HK-2 (cell line): ENCODE results near the gene NUCKS1.
"Not testable (repeated sequence)": the region's sequence is repeated elsewhere in the genome, so short reads cannot be mapped to it uniquely, and the experiment has no call there.

Experiments
- DNase-seq: peaks from one replicate; pipeline ENCODE4 v3.0.0-alpha.2; 2018; ENCODE audit not compliant: unreplicated experiment

NUCKS1 gene

DNA sequence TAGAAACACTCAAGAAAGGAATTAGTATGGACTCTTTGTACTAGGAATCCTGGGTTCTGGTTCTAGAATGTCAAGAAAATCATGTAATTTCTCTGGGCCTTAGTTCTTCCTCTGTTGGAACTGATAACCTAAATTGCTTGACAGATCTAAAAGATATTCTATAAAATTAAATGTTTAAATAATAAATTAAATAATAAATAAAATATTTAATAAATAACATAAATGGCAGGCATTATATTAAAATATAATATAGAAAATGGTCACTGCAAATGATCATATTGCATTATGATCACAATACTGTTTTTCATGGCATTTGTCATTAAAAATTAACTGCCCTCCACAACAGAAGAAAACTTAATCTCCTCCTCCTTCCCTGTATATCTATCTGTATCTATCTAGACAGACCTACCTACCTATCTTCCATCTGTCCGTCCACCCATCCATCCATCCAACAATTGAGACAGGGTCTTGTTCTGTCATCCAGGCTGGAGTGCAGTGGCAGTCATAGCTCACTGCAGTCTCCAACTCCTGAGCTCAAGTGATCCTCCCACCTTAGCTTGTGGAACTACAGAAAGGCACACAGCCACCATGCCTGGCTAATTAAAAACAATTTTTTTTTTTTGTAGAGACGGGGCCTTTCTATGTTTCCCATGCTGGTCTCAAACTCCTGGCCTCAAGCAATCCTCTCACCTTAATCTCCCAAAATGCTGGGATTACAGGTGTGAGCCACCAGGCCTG is 16.4 kb downstream of the NUCKS1 start:
- no peak for DNase-seq

- no peak for DNase-seq
Measured at GRCh38 chr1:205729945-205730610, 19.9 kb downstream of the NUCKS1 start.

- DNase-seq, result no peak
Measured at GRCh38 chr1:205726619-205727125, 23.3 kb downstream of the NUCKS1 start.

GRCh38 chr1:205725514-205725913 is 24.5 kb downstream of the NUCKS1 start:
- DNase-seq, result no peak

DNA sequence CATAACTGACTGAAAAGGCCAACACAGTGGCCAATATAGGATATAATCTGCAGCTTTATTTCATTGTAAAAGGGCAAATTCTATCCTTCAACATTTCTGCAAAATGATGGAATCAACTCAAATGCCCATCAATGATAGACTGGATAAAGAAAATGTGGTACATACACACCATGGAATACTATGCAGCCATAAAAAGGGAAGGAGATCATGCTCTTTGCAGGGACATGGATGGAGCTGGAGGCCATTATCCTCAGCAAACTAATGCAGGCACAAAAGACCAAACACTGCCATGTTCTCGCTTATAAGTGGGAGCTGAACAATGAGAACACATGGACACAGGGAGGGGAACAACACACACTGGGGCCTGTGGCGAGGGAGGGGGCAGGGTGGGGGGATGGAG is 29.2 kb downstream of the NUCKS1 start:
- DNase-seq, result not testable (repeated sequence)

DNA sequence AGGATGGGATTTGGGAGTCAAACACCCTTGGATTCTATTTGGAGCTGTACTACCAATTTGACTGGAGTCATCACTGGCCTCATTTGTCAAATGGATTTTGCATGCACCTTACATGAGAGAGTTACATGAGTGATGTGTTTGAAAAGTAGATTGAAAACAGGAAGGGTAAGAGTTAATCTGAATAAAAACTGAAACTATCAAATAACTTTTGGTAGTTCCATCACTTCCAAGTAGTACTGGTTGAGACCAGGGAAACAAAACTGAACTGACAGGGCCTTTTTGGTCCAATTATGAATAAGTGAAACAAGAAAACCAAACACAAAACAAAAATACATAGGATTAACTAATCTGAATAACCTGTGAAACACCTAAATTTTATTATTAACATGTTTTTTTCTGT is 30.2 kb downstream of the NUCKS1 start:
- no peak for DNase-seq

DNA sequence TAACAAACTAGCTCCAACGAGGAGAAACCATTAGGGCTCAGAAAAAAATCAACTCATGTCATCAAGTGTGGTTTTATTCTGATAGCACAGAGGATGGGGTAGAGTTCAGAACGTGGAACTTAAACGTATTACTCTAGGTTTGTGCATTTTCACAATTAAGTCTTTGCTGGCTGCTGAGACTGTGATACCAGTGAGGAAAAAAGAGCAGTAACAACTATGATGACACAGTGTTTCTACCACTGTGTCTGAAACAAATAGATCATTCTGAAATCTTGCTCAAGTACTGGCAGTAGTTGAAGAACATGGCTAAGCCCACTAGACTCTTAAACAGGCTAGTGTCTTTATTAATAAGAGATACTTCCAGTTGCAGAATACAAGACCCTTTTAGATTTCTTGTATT is 31.0 kb downstream of the NUCKS1 start:
- no peak for DNase-seq

- DNase-seq, result no peak
Measured at GRCh38 chr1:205716371-205717132, 33.4 kb downstream of the NUCKS1 start.

DNA sequence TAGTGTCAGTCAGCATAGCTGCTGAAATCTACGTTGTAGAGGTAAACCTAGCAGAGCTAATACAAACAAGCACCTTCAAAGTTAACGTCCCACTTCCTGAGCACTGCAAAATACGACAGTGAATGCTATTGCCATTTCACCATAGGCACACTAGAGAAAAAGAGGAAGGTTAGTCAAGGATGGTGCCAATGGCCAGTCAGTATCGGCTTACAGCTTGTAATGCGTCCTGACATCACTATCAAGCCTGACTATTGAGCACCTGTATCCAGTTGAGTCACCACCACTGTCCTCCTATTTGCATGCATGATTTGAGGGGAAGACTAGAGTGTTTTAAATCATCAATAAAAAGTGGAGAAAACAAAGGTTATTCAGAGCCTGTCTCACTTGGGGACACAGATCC is 34.4 kb downstream of the NUCKS1 start:
- DNase-seq, result no peak

DNA sequence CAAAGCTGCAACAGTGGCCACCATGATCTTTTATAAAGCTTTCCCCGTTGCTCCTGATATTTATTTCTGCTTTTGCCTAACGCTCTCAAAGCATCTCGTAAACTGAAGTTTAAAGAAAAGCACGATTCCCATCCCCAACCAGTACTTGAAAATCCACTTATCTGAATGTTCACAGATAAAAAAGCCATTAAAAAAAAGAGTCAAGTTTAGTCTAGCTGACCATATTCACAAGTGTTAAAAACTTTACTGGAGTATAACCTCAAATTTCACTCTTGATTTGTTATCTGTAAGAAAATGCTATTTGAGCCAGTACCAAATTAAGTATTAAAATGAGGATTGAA is 35.1 kb downstream of the NUCKS1 start:
- no peak for DNase-seq

GRCh38 chr1:205714190-205714905 is 35.6 kb downstream of the NUCKS1 start:
- no peak for DNase-seq

GRCh38 chr1:205711105-205712048 is 38.6 kb downstream of the NUCKS1 start:
- DNase-seq, result peak; percentile 56

- no peak for DNase-seq
Measured at GRCh38 chr1:205710201-205711062, 39.5 kb downstream of the NUCKS1 start.

- DNase-seq, result no peak
Measured at GRCh38 chr1:205709640-205710039, 40.3 kb downstream of the NUCKS1 start.

DNA sequence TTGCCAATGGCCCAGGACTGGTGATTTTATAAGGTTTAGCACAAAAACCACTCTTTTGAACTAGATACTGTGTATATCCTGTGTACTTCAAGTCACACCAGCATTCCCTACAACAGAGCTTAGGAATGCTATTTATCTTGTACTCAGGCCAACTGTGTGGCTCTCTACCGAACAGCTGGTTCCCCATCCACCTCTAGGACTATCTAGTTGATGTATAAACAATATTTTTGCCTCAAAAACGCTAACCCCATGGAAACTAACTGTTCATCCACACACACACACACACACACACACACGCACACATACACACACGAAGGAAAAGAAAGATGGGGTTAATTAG is 41.0 kb downstream of the NUCKS1 start:
- no peak for DNase-seq

DNA sequence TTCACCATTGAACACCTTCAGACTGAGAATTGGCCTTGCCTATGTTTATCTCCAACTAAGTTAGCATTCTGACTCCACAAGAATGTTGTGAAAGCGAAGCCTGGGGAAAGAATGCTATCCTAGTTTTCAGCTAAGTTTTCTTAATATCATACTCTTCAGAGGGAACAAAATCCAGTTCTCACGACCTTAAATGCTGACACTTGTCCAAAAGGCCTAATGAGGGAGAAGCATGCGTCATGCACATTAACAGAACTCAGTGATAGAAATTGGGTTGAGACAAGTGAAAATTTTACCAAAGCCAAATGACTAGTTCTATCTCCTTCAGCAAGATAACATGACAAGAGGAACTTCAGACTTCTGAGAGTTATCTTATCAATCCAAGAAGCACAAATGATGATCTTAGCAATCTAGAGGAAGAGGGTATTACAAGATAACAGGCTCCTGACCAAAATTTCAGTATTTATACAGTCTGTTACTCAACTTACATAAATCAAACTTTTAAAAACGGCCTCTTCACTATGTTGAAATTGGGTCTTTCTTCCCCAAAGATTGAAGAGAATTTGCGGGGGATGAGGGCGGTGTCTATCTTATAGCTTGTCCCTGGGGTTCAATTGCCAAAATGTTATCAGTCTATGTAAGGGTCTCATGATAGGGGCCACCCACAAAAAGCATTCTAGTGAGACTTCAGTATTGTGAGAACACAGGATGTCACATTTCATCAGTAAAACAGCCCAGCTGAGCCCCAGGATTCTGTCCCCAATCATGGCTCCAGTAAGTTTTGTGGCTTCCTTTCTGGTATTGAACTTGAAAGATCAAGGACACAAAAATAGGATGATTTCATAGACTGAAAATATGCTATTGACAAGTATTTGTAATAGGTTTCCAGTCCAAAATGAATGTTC is 43.1 kb downstream of the NUCKS1 start:
- DNase-seq, result no peak

- no peak for DNase-seq
Measured at GRCh38 chr1:205704903-205705302, 45.1 kb downstream of the NUCKS1 start.

DNA sequence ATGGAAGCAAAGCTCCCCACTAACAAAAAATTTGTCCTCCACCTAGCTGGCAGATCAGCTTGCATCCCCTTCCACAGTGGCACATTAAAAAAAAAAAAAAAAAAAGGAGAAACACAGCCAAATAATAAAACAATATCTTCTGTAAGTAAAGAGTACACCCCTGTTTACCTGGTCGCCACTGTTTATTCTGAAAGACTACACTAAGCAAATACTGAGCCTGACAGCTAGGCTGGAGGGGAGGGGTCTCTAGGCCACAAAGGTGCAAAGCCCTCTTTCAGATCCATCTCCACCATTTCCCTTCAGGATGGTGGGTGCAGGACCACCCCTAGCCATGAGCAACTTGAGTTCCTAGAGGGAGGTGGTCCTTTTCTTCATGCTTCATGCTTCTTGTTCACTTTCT is 46.9 kb downstream of the NUCKS1 start:
- no peak for DNase-seq

- DNase-seq, result no peak
Measured at GRCh38 chr1:205701891-205702290, 48.1 kb downstream of the NUCKS1 start.
